ENCODE measurements around the gene SUN2.
A peak's percentile ranks its signal among the peaks of the same experiment; 100 is the strongest.
"Not testable (repeated sequence)": the region's sequence is repeated elsewhere in the genome, so short reads cannot be mapped to it uniquely, and the experiment has no call there.

SUN2 gene, protein sequence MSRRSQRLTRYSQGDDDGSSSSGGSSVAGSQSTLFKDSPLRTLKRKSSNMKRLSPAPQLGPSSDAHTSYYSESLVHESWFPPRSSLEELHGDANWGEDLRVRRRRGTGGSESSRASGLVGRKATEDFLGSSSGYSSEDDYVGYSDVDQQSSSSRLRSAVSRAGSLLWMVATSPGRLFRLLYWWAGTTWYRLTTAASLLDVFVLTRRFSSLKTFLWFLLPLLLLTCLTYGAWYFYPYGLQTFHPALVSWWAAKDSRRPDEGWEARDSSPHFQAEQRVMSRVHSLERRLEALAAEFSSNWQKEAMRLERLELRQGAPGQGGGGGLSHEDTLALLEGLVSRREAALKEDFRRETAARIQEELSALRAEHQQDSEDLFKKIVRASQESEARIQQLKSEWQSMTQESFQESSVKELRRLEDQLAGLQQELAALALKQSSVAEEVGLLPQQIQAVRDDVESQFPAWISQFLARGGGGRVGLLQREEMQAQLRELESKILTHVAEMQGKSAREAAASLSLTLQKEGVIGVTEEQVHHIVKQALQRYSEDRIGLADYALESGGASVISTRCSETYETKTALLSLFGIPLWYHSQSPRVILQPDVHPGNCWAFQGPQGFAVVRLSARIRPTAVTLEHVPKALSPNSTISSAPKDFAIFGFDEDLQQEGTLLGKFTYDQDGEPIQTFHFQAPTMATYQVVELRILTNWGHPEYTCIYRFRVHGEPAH

DNA sequence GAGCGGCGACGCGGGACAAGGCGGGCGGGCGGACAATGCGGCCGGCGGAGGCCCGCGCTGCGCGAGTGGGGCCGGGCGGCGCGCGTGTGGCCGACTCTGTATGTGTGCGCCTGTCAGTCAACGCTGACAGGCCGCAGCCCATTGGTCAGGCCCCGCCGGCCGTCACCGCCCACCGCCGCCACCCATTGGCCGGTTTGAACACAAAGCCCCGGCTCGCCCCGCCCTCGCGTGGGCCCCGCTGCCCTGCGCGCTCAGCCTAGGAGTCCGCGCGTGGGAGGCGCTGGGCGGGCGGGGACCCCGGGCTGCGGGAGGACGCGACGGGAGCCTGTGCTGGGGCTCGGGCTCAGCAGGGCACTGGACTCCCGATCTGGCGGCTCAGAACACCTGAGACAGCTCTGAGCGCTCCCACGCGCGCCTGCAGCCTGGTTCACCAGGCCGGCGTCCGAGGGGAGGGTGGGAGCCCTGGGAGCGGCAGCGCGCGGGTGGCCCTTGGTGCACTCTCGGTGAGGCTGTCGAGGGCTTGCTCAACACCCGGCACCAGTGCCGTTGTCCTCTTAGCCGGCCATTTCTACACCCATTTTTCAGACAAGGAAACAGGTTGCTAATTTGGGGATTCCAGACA is at the start of gene SUN2:
Gene SUN2 (minus strand): TSS at position 88 of the 622 bp plus-strand sequence. CDS start 3,370 bp downstream, outside the sequence.
- DNase-seq = peak in 55 of 56 donors; percentile 52 to 98 (median 92)

DNA sequence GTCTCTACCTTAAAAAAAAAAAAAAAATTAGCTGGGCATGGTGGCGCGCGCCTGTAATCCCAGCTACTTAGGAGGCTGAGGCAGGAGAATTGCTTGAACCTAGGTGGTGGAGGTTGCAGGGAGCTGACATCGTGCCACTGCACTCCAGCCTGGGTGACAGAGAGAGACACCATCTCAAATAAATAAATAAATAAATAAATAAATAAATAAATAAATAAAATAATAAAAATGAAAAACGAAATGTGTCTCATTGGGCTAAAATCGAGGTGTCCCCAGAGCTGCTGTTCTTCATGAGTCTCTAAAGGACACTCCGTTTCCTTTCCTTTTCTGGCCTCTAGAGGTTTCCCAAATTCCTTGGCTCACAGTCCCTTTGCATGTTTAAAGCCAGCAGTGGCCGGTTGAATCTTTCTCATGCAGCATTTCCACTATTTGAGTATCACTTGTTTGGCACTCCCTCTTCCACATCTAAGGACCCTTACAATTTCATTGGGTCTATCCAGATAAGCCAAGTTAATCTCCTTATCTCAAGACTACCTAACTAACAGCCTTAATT is 49.3 kb upstream of the SUN2 start:
- DNase-seq = not testable (repeated sequence)

DNA sequence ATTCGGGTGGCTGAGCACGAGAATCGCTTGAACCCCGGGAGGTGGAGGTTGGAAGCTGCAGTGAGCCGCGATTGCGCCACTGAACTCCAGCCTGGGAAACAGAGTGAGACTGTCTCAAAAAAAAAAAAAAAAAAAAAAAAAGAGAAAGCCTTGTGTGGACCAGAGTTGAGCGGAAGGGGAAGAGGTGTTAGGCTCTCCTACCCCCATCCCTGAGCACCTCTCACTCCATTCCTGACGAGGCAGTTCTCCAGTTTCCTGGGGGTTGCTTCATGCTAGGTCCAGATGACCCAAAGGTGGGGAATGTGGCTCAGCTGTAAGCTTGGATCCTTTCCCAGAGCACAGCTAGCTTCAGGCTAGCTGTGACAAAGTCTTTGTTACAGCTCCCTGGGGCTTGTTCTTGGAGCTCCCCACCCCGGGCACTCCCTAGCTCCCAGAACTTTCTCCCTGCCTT is 46.9 kb upstream of the SUN2 start:
- peak in 5 of 56 donors; percentile 21 to 55 (median 22) for DNase-seq

DNA sequence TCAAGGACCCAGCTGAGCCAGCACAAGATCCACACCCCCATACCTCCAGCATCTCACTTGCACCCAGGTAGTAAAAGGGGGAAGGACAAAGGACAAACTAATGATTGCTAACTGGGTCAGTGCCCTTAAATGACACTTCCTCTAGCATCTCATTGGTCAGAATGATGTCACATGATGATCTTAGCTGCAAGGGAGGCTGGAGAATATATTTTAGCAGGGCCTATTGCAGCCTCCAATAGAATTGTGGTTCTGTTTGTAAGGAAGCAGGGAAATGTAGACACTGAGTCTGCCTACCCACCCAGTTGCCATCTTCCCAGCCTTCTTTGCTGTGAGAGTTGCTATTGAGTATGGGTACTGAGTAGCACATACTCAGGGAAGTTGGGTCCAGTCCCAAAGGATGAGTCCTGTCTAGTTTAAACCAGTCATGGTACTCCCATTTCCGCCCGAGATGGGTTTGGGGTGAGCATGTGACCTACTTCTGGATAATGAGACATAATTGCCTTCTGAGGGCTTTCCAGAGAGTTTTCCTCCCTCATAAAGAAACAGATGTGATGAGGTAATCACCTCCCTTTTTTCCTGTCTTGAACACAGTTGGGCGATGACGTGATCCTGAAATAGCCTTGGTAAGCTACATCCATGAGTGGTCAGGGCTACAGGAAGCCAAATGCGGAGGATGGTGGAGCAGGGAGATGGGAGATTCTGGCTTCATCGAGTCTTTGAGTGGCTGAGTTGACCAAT is 43.6 kb upstream of the SUN2 start:
- no peak for DNase-seq

DNA sequence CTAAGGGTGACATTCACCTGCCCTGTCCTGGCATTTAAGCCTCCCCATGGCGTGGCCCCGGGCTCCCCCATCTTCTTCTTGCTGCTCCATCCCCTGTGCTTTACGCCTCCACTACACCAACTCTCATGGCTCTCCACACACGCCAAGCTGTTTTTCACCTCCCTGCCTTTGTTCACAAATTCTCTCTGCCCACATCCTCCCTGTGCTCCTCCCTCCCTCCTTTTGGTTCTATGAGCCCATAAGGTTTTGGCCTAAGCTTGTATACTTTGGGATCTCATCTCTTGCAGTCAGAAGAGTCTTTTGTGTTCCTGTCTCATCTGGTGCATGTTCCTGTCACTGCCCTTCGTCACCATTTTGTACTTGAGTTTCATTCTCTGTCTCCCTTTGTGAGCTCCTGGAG is 42.7 kb upstream of the SUN2 start:
- no peak for DNase-seq

DNA sequence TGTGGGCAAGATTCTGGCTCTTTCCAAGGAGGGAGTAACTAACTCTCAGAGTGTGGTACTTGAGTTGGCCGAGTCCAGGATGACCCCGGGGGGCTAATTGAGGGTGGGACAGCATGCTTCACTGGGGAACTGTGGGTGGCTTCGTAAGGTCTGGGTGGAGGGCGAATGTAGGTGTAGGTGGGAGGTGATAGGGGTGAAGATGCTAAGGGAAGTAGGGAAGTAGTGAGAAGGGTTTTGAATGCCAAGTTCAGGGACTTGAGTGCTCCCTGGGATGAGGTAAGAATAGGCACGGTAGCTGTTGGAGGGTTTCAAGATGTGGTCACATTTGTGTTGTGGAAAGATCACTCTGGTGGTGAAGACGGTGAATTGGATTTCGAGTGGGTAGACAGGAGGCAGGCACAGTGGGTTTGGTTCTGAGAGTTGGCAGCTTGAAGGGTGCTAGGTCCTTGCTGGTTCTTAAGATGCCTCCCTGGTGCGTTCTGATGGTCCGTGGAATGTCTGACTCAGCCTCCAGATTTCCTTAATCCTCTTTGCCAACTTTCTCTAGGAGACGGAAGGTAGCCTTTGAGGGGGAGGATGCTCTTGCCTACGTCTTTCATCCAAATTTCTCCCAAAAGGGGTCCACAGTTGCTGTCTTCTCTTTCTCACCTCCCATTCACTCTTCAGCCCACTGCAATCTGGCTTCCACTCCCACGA is 40.6 kb upstream of the SUN2 start:
- DNase-seq = no peak

DNA sequence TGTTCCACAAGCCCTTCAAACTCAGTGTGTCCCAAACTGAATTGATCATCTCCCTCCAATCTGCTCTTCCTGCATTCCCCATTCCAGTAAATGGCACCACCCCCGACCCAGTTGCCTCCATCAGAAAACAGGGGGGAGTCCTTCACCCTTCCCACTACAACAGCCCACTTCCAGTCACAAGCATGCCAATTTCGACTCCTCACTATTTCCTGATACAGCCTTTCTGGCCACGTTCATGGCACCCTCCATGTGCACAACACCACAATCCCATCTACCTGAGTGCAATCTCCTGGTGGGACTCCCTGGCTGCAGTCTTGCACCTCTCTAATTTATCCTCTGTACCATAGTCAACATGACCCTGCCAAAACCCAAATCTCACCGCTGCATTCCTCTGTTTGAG is 39.8 kb upstream of the SUN2 start:
- DNase-seq = no peak

DNA sequence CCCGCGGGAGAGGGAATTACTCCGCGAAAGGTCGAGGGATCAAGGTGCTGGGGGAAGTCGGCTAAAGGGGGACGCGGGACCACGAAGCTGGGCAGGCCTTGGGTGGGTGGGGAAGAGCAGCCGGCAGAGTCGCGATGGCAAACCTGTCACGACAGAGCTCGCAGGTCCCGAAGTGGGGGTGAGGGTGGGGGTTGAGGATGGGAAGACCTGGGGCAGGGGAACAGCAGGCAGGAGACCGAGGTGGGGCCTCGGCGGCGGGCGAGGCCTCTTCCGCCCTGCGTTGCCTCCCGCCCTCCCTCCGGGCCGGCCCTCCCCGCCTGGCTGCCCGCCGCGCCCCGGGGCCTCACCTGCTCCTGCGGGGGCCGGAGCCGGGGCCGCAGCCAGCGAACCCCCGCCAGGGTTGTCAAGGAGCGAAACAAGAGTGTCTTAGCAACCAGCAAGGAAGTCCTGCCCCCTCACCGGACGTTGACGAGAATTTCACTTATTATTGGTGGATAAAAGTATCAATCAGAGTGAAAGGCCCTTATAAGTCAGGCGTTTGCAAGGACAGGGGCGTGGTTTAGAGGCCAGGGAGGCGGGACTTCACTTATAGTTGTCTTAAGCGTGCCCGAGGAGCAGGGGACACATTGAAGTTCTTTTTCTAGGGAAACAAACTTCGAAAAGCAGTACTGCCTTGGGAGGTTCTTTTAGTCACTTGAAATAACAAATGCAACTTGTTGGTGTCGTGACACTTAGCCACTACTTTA is 38.1 kb upstream of the SUN2 start, which contains the start of gene DNAL4:
Gene DNAL4 (minus strand): TSS at position 423 of the 746 bp plus-strand sequence. CDS start 11,412 bp downstream, outside the sequence.
- peak in 55 of 56 donors; percentile 22 to 99 (median 86) for DNase-seq

DNA sequence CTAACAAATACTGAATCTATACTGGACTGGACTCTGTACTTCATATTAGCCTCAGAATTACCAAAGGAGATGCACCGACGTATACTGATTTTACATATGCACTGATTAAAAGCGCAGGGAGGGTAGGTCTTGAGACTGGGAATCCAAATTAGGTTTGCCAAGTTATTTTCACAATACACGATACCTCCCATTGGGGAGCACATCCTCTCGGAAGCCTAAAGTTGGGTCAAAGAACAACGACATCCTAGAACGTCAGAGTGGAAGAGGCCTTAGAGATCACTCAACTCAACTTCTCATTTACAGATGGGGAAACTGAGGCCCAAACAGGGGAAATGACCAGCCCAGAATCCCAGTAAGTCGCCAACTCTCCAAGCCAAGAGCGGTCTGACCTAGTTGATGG is 37.5 kb upstream of the SUN2 start:
- DNase-seq = no peak

DNA sequence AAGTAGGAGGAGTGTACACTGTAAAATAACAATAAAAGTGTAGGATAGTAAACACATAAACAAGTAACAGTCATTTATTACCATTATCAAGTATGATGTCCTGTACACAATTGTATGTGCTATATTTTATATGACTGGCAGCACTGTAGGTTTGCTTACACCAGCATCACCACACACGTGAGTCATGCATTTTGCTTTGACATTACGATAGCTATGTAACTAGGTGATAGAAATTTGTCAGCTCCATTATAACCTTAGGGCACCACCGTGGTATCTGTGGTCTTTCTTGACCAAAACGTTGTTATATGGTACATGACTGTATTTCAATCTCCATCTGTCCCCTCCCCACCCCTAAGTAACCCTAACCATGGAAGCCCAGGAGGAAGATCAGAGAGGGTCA is 37.0 kb upstream of the SUN2 start:
- DNase-seq = no peak

DNA sequence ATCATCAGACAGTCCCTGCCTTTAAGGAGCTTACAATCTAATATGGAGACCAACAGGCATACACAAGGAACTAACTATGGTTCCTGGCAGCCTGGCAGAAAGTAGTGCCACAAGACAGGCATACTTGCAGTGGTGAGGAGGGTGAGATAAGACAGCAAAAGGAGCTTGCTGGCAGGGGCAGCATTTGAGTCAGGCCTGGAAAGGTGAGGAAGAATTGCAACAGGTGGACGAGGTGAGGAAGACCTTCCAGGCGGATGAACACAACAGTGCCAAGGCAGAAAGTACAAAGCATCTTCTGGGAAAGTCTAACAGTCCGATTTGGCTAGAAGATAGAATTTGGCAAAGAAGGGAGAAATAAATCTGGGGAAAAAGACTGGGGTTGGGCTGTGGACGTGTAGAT is 33.8 kb upstream of the SUN2 start:
- no peak for DNase-seq

DNA sequence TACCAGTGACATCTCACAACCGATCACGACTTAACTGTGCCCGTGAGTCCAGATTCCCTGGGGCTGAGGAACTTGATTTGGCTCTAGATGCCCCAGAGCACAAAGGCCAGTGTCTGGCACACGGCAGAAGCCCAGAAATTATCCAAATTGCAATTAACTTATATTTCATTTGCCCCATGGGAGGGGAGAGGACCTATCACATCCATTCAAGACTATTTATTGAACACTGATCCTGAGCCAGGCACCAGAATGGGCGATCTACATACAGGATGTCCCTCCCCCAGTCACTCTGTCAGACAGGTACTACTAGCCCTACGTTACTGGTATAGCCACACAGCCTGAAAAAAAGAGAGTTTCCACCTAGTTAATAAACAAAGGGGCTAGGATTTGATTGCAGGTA is 33.0 kb upstream of the SUN2 start:
- no peak for DNase-seq

DNA sequence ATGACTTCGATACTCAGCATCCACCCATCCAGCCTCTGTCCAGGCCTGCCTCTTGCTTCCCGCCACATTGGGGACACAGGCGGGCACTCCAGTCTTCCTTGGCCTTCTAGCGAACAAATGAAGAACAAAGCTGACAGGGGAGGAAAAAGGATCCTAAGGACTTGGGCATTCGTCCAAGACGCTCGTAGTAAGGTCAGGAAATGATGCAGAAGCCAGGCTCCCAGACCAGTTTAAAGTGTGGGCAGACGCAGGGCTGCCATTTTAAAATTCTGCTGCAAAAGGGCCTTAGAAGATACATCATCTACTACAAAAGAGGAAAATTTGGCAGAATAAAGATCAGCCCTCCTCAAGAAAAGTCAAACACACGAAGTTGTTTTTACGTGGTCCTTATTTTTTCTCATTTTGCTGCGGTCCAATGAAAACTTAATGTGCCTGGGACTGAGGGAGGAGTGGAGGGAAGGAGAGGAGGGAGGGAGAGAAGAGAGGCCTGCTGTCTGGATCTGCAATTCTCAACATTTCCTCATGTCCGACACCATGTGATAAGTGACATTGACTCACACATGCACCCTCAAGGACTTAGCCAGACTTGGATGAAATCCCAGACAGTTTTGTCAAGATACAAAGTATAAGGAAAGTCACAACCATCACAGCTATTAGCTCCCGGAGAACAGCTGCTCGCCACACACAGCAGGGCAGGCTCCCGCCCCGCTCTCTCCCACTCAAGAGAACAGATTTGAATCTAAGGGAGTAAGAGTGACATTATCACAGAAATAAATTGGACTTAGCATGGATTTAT is 32.4 kb upstream of the SUN2 start:
- DNase-seq = peak in 20 of 56 donors; percentile 8 to 53 (median 33)

DNA sequence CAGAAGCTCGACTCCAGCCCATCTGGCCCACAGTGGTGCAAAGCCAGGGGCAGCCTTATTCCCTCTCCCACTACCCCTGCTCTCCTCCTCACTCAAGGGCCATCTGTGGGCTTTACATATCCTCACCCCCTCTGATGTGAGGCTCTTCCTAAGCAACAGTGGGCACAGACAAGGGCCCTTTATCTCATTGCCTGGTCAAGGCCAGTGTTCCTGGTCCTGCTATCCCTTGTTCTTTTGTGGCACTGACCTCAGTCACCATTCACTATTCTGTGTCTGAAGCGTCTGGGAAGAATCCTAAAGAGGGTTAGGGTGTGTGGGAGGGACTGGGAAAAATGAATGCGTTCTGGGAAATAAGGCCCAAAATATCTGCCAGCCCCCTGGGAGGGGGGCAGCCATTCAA is 30.8 kb upstream of the SUN2 start:
- DNase-seq = no peak

DNA sequence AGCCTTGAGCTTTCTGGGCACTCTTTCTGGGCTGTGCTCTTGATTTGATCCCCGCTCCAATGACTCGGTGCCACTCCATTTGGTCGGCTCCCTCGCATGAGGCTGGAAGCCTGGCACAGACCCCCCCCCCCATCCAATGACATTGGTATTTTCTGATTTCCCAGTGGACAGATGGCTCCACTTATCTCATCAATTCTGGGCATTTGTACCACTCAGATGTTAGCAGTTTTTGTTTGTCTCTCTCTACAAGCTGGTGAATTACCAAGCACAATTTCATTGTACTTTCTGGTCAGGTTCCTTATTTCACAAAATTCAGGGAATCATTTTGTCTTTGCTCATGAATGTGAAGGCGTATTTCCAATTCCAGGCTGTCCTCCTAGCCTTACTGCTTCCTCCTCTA is 29.1 kb upstream of the SUN2 start:
- DNase-seq = no peak

DNA sequence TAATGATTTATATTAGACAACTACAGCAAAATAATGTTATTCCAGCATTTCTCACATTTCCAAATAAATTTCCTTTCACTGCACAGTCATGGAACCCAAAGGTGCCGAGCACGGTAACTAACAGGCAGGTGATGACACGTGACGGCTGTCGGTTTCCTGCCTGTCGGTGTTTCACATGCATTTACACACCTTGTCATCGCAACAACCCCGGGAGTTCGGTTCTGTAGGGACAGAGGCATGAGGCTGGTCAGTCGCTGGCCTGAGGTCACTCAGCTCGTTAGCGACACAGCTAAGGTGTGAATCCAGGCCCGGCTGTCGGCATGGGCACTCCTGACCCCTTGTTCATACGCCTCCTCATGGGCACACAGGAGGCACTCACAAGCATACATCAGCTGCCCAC is 28.2 kb upstream of the SUN2 start:
- DNase-seq = no peak

DNA sequence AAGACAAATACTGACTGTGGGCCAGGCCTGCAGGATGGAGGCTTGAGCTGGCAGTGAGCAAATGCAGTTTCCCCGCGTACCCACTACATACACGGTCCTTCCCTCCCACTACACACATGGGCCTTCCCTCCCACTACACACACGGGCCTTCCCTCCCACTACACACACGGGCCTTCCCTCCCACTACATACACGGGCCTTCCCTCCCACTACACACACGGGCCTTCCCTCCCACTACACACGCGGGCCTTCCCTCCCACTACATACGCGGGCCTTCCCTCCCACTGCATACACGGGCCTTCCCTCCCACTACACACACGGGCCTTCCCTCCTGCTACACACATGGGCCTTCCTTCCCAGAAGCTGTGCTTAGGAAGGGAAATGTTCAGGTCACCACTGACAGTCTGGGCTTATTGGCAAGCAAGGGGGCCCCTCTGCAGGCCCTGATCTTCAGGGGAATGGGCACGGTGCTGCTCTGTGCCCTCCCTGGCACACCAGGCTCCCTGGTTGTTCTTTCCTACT is 27.4 kb upstream of the SUN2 start:
- peak in 7 of 56 donors; percentile 17 to 65 (median 47) for DNase-seq

DNA sequence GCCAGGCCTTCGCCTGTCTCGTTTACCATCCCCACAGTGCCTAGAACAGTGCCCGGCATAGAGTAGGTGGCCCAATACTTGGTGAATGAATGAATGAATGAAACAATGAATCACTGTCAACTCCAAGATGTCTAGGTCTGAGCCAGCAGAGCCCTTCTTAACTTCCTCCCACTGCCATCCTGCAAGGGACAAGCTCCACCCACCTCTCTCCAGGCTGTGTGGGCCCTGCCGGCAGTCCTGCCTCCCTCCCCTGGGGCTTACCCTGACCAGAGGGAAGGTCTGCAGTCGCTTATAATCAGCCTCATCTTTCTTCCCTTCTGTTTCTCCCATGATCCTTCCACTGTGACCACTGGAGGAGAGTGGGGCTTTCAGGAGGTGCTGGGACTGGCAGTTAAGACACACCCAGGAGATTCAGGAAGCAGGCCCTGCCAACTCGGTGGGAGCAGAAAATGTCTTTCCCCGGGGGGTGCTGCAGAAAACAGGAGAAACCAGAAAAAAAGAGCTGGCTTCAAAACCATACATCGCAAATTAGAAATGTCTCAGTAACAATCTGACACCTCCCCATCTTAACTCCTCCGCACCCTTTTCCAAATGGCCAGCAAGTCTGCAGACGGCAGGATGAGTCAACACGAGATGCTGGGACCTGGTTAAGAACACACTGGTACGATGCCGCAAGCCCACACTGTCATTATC is 26.8 kb upstream of the SUN2 start:
- peak in 21 of 56 donors; percentile 18 to 86 (median 56) for DNase-seq

Measured in amygdala (tissue), 56 donors.